ENCODE data around the gene ZNF462.

DNA sequence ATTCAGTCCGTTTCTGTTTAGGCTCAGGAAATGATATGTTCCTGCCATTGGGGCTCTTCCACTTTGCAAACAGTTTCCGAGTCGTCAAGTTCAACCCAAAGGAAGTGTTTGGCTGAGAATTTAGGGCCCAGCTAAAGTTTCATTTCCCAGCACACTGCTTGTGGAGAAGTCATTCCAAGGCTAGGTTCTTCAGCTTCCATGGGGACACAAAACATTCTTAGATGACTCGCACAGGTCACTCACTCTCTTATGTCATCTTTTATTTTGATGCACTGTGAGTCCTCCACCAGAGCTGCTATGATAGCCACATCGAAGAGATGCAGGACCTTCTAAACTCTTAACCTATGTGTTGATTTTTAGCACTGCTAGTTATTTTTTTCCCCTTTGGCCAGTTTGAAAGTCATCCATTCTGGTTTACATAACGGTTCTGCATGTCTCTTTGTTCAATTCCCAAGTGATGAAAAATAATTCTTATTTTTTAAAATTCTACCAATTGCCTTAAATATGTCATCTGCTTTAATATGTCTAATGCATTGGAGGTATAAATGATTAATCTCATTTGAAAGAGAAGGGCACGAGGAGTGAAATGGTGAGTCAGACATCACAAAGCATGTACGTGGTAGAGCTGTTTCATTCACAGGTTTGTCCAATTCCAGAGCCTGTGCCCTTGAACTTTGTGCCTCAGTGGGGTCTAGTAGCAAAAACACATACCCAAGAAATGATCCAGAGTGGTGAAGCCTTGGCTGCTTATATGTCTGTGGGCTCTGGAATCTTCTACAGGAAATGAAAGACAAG, 84.3 kb downstream of the ZNF462 start:
- TF ChIP-seq POLR2A (IDR thresholded peaks at IDR 0.05) (no peak), CTCF (IDR thresholded peaks at IDR 0.05) (no peak)
